ENCODE results near the gene SYNE4.
"Not testable (repeated sequence)": the region's sequence is repeated elsewhere in the genome, so short reads cannot be mapped to it uniquely, and the experiment has no call there.

SYNE4 gene

GRCh38 chr19:35988824-35989223, 19.8 kb downstream of the SYNE4 start:
- no peak for DNase-seq

DNA sequence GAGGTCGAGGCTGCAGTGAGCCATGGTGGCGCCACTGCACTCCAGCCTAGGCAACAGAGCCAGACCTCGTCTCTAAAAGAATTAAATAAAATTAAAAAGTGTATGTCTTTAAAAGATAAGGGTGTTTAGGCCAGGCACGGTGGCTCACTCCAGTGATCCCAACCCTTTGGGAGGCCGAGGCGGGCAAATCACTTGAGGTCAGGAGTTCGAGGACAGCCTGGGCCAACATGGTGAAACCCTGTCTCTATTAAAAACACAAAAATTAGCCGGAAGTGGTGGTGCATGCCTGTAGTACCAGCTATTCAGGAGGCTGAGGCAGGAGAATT, 21.1 kb downstream of the SYNE4 start:
- DNase-seq: no peak

- DNase-seq: no peak
These were observed 21.7 kb downstream of the SYNE4 start for GRCh38 chr19:35986664-35987570.

- DNase-seq: no peak
These were observed 22.5 kb downstream of the SYNE4 start for GRCh38 chr19:35986111-35986510.

- no peak for DNase-seq
These were observed 25.4 kb downstream of the SYNE4 start for GRCh38 chr19:35983177-35983576.

DNA sequence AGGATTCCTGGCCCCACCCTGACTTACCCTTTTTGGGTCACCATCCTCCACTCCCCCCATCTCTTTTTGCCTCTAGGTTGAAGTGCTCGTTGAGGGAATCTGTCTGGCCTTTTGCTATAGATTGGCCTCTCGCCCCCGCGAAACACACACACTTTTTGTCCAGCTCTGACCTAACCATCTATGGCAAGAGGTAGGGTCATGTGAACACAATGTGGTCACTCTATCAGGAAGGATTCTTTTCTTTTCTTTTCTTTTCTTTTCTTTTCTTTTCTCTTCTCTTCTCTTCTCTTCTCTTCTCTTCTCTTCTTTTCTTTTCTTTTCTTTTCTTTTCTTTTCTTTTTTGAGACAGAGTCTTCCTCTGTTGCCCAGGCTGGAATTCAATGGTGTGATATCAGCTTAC, 27.6 kb downstream of the SYNE4 start:
- not testable (repeated sequence) for DNase-seq

DNA sequence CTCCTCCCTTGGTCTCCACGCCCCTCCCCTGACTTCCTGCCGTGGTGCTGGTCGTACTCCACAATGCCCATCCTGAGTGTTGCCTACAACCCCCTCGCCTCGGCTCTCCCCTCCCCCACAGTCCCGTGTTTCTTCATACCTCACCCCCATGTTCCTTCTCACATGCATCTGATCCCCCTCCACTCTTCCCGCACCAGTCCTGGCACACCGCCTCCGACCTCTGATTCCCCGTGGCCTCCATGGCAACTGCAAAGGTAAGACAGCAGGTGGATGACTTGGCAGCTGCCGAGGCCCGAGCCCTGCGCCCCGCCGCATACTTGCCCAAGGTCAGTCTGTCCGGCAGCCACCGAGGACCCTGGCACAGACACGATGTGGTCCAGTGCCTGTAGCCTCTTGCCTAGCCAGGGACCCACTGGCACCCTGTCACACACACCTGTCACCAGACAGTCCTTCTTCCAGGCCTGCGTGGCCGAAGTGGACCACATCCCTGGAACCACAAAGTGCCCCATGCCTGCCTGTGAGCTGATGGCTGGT, 29.7 kb downstream of the SYNE4 start:
- no peak for DNase-seq

DNA sequence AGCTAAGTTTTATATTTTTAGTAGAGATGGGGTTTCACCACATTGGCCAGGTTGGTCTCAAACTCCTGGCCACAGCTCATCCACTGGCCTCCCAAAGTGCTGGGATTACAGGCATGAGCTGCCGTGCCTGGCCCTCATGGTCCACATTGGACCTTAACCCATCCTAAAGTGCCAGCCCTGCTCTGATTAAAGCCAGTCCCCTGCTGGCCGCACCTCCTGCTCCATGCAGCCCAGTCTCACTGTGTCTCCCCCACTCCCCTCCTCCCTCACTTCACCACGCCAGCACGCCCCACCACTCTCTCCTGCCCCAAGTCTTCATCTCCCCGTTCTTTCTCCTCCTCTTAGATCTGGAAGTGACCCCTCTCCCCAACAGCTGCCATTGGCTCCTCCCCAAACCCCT, 30.3 kb downstream of the SYNE4 start:
- no peak for DNase-seq

GRCh38 chr19:35977446-35978222, 31.0 kb downstream of the SYNE4 start:
- DNase-seq: peak in 1 of 5 donors; percentile 28

DNA sequence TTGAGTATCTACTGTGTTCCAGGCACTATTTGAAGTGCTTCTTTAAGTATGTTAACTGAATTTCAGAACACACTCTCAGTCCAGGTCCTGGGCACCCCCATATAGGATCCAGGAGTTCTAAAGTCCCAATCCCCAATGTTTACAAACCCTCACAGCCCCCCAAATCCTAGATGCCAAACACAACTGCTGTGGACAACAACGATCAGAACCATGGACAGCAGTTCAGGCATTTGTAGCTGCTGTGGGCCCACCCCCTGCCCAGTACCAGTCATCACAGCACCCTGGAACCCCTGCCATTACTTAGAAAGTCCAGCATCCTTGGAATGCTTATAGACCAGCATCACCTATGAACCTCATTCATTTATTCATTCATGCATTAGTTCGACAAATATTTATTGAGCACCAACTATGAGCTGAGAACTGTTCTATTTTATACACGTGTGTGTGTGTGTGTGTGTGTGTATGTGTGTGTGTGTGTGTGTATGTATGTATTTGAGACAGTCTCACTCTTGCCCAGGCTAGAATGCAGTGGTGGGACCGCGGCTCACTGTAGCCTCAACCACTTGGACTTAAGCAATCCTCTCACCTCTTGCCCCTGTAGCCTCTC, 32.9 kb downstream of the SYNE4 start:
- DNase-seq: no peak

DNA sequence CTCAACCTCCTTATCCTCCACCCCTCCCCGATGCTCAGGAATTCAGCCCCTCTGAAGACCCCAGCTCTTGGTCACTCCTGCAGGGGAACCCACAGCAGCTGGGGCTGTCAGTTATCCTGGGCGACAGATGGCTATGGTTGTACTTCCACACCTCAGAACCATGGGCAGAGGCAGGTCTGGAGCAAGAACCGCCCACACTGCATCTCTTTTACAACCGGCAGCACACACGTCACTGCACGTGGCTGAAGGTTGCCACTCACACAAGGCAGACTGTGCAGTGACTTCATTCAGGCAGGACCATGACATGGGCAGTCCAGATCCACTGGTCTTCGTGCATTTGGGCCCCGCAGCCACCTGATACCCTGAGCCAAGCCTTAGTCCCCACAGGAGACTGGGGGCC, 35.1 kb downstream of the SYNE4 start:
- DNase-seq: no peak

DNA sequence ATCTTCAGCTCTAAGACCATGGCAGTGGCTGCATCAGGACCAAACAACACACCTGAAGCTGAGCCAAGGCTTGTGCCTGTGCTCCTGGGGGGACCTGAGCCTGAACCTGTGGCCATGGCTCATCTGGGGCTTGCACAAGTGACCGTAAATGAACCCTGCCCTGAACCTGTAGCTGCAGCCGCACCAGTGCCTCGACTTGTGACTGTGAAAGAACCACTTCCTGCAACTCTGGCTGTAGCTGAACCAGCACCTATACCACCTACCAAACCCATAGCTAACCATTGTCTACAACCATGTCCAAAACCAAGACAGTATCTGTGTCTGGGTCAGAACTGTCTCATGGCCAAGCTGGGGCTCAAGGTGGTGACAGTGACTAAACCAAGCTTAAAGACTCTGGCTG, 41.8 kb downstream of the SYNE4 start:
- DNase-seq: no peak

- peak in 2 of 5 donors; percentile 18 to 23 for DNase-seq
These were observed 45.1 kb downstream of the SYNE4 start for GRCh38 chr19:35963514-35963913.

DNA sequence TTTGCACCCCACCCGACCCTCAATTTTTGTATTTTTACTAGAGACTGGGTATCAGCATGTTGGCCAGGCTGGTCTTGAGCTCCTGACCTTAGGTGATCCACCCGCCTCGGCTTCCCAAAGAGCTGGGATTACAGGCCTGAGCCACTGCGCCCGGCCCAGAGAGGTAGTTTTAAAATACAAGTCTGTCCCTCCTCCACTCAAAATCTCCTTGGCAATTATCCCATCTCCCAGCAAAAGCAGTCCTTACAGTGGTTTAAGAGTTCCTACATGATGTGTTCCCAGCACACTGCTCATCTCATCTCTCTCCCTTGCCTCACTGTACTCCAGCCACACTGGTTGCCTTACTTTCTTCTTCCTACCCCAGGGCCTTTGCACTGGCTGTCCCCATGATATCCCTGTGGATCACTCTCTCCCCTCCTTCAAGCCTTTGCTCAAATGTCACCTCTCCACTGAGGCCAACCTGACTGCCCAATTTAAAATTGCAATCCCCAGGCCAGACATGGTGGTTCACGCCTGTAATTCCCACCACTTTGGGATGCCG, 48.1 kb downstream of the SYNE4 start:
- DNase-seq: no peak

- DNase-seq: no peak
These were observed 48.7 kb downstream of the SYNE4 start for GRCh38 chr19:35959968-35960320.

DNA sequence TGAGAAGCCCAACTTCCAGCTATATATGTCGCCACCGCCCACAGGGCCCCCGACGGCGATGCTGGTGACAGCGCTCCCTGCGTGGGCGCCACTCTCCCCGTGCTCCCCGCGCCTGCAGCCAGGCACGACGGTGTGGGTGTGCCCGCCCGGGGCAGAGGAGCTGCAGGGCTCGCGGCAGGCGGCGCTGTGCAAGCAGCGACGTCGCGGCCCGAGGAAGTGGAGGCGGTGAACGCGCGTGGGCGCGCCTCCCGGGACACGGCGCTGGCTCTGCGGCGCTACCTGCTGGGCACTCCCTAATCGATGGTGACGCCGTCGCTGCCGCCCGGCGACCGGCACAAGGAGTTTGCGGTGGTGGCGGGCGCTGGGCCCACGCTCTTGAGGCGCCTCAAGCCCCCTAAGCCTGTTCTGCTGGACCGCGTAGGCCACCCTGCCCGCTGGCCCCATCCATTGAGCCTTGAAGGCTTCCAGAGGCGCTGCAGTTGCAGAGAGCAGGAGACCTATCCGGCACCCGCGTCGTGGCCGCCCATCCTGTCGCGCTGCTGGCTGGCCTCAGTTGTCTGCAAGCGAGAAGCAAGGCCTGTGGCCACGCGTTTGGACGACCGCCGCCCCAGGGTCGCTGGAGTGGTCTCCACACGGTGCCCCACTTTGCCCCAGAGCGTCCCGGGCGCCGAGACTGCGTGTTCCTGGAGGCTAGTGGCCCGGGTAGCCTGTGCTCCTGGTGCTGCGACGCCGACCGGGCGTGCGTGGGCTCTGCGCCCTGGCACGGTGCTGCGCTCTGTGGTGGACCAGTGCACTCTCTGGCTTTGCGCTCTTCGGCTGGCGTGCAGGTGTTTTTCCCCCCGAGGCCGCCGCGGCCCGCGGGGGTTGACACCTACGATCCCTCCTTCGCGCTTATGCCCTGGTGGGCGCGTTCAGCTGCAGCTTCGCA, 49.3 kb downstream of the SYNE4 start:
- DNase-seq: peak; percentile 69 to 84 (median 78)

GRCh38 chr19:35958660-35959039, 50.0 kb downstream of the SYNE4 start:
- DNase-seq: no peak

- DNase-seq: not testable (repeated sequence)
These were observed 51.2 kb downstream of the SYNE4 start for GRCh38 chr19:35957411-35957810.

GRCh38 chr19:35955881-35956634, 52.6 kb downstream of the SYNE4 start:
- no peak for DNase-seq

Data from T-helper 1 cell (primary cell).